ENCODE measurements around the gene RETN. TPM values are rescaled to one million over a fixed set of nuclear protein-coding genes. Genes with fewer than 3 reads are reported as not detected.

The RETN gene
- total and polyA plus RNA-seq, 2 of the 8 experiments (the other 6 are each of a cell fraction or from before 2014, with no cell fraction given), result not detected

GRCh38 chr19:7648265-7649014 lies 20.4 kb upstream of the RETN start:
- H2AFZ ChIP-seq (ENCODE audit: low read length), result no peak overlapping the region
- H3K79me2 ChIP-seq (ENCODE audit: control insufficient read depth in 1 of 2, insufficient read depth in 2 of 2, low read length in 2 of 2), result no peaks in the 10 kb centered on the region
- no peak for FAIRE-seq
- H3K56ac ChIP-seq (replicated peaks; ENCODE audit: insufficient read length, low read depth, low read length), result no peak overlapping the region
- ChIA-PET CTCF (ENCODE audit: partially characterized antibody) (interaction anchor here (0.6 to 1.4 kb wide), 7 partner anchors 9 to 1422 kb away, joined by 3 to 4 read pairs (median 3); partner anchors contain the start of gene TRAPPC5), POLR2A (ENCODE audit: partially characterized antibody) (interaction anchor here (0.6 to 1.3 kb wide), 3 partner anchors 9 to 103 kb away, joined by 3 to 6 read pairs (median 3); partner anchors contain the start of gene STXBP2)
- no peak overlapping the region; the same call in 1 of the 2 replicates for H3K18ac ChIP-seq (ENCODE audit: extremely low read depth, low read length)
- H4K91ac ChIP-seq (replicated peaks; ENCODE audit: insufficient read length, low read length), result no peak overlapping the region
- no peak for DNase-seq (ENCODE audit: low read depth in 1 of 2, low spot score in 2 of 2)
- H4K5ac ChIP-seq (ENCODE audit: insufficient read length, low read depth, low read length), result no peak overlapping the region
- no peak overlapping the region for H3K4me2 ChIP-seq (ENCODE audit: insufficient read depth in 1 of 2, low read depth in 2 of 2, low read length in 2 of 2)
- no peak overlapping the region for H2BK15ac ChIP-seq (ENCODE audit: low read length)
- no peak overlapping the region for H3K9ac ChIP-seq (replicated peaks in 1 of 4; ENCODE audit: extremely low read depth in 1 of 4, low read depth in 3 of 4, low read length in 3 of 4)
- no peaks in the 10 kb centered on the region for H3K79me1 ChIP-seq (ENCODE audit: low read depth, low read length)
- no peak overlapping the region for H3K23ac ChIP-seq (ENCODE audit: insufficient read length)
- H3K4ac ChIP-seq (replicated peaks; ENCODE audit: insufficient read length, low read depth, low read length), result no peak overlapping the region
- 0 out of 2 replicates have a peak, but pooled peaks cover 2% of the 10 kb centered on the region for H3K23me2 ChIP-seq (ENCODE audit: low read depth, low read length)
- WGBS, 2 experiments (ENCODE audit: extremely low coverage in 1 of 2, insufficient coverage in 1 of 2, insufficient read length in 1 of 2, insufficient replicate concordance in 2 of 2, low coverage in 1 of 2, low lambda C conversion rate in 2 of 2, missing lambda C conversion rate in 1 of 2), result 91% methylated on average over 15 of the region's 15 CpGs; no CpG with 5 or more reads in 1 of the 2 experiments
- no peak overlapping the region for H3K27ac ChIP-seq (ENCODE audit: low read depth, low read length)
- no peak overlapping the region for H2BK12ac ChIP-seq (ENCODE audit: low read depth, low read length)
- peaks cover 0 to 2% (median 0%) of the 10 kb centered on the region in 4 experiments; a peak in 5 of 7 replicates for H3K4me1 ChIP-seq (replicated peaks in 1 of 4; ENCODE audit: control insufficient read depth in 3 of 4, insufficient read depth in 4 of 4, low read length in 3 of 4)
- peaks cover 2 to 15% (median 6%) of the 10 kb centered on the region in 4 experiments for H3K27me3 ChIP-seq (replicated peaks in 1 of 4; ENCODE audit: control insufficient read depth in 3 of 4, extremely low read depth in 1 of 4, insufficient read depth in 3 of 4, low read length in 3 of 4)
- no peak overlapping the region for H2BK20ac ChIP-seq (ENCODE audit: low read length)
- H3K4me3 ChIP-seq (ENCODE audit: extremely low read depth in 1 of 4, insufficient read depth in 2 of 4, low read depth in 3 of 4, low read length in 4 of 4), result no peak overlapping the region
- H4K8ac ChIP-seq (ENCODE audit: extremely low read depth, insufficient read depth, low read length), result no peak overlapping the region
- no peak overlapping the region for H2BK5ac ChIP-seq (ENCODE audit: low read depth, low read length)
- H3K36me3 ChIP-seq (ENCODE audit: control insufficient read depth in 2 of 4, insufficient read depth in 4 of 4, low read length in 3 of 4), result 0 out of 8 replicates have a peak, but pooled peaks cover 0 to 3% (median 0%) of the 10 kb centered on the region in 4 experiments
- H2BK120ac ChIP-seq (replicated peaks; ENCODE audit: low read depth, low read length), result no peak overlapping the region
- H3K9me3 ChIP-seq (ENCODE audit: insufficient read depth in 2 of 2, low read depth in 1 of 2, low read length in 1 of 2), result no peaks in the 10 kb centered on the region
- H4K20me1 ChIP-seq (replicated peaks in 1 of 2; ENCODE audit: control insufficient read depth in 1 of 2, insufficient read depth in 2 of 2, low read length in 2 of 2), result peaks cover 0 to 5% of the 10 kb centered on the region in 2 experiments
- no peak for TF ChIP-seq FOSL1 (IDR thresholded peaks at IDR 0.05; ENCODE audit: insufficient read depth, low read depth, low read length)
- TF ChIP-seq HDAC6 (IDR thresholded peaks at IDR 0.05; ENCODE audit: low read depth, low read length), result no peak
- TF ChIP-seq SIN3A (conservative IDR thresholded peaks at IDR 0.05 in 1 of 2, IDR thresholded peaks at IDR 0.05 in 1 of 2; ENCODE audit: low read depth in 1 of 2, low read length in 2 of 2), result no peak
- TF ChIP-seq TEAD4 (IDR thresholded peaks at IDR 0.05; ENCODE audit: low read depth, low read length), result no peak
- no peak for TF ChIP-seq RXRA (IDR thresholded peaks at IDR 0.05; ENCODE audit: insufficient read depth, low read depth, low read length)
- H3K14ac ChIP-seq (ENCODE audit: insufficient read length), result no peak overlapping the region
- no peak overlapping the region for H2AK5ac ChIP-seq (ENCODE audit: low read depth, low read length)

All from H1 (cell line).